Esophagus (tissue), 2 donors: ENCODE measurements around the gene ULK4. TPM values are rescaled to one million over a fixed set of nuclear protein-coding genes. Genes with fewer than 3 reads are reported as not detected.
"Not testable (repeated sequence)": the region's sequence is repeated elsewhere in the genome, so short reads cannot be mapped to it uniquely, and the experiment has no call there.

Source experiments
- H3K27ac ChIP-seq, 2 donors: one replicate each; pipeline ENCODE4 v1.5.1; 2013; ENCODE audit warnings: low read depth in 2 of 2, mild to moderate bottlenecking in 2 of 2, inconsistent platforms in 1 of 2, low read length in 1 of 2, moderate library complexity in 1 of 2
- H3K27me3 ChIP-seq, 2 donors: one replicate each; pipeline ENCODE4 v1.6.1; 2013; ENCODE audit warnings: low read length in 2 of 2, control low read depth in 1 of 2, mild to moderate bottlenecking in 1 of 2; ENCODE audit not compliant: insufficient read depth in 2 of 2, control insufficient read depth in 1 of 2
- H3K36me3 ChIP-seq, 2 donors: one replicate each; pipeline ENCODE4 v1.6.1; 2013; ENCODE audit warnings: low read length in 1 of 2; ENCODE audit not compliant: control insufficient read depth in 2 of 2, insufficient read depth in 2 of 2
- H3K4me1 ChIP-seq, 2 donors: one replicate each; pipeline ENCODE4 v1.6.1; 2013; ENCODE audit warnings: low read length in 1 of 2; ENCODE audit not compliant: control insufficient read depth in 2 of 2, insufficient read depth in 2 of 2
- H3K4me3 ChIP-seq, 2 donors: one replicate each; pipeline ENCODE4 v1.5.1; 2013; ENCODE audit warnings: low read length in 2 of 2, mild to moderate bottlenecking in 2 of 2, low read depth in 1 of 2, moderate library complexity in 1 of 2
- H3K9me3 ChIP-seq, 2 donors: one replicate each; pipeline ENCODE4 v1.6.1; 2013; ENCODE audit warnings: mild to moderate bottlenecking in 2 of 2, low read depth in 1 of 2, low read length in 1 of 2, moderate library complexity in 1 of 2; ENCODE audit not compliant: control insufficient read depth in 2 of 2, insufficient read depth in 1 of 2
- WGBS, 2 donors: extraction: QIAGEN DNeasy Blood & Tissue Kit; methylation state at CpG; one replicate each; pipeline ENCODE4 v1.1.7; 2013; 5-methylcytosine and 5-hydroxymethylcytosine counted together
- polyA plus RNA-seq, 2 donors: library from polyadenylated mRNA; stranded (reverse); fragments of 200-250 nt; gene quantifications; one replicate each; pipeline ENCODE4 v1.2.3, GENCODE V29; 2013
- donor health status: healthy with polysubstance abuse.
- donor health status: Bipolar disorder and iron deficiency.

The ULK4 gene
- polyA plus RNA-seq, 2 donors = 1.1 to 1.3 TPM

DNA sequence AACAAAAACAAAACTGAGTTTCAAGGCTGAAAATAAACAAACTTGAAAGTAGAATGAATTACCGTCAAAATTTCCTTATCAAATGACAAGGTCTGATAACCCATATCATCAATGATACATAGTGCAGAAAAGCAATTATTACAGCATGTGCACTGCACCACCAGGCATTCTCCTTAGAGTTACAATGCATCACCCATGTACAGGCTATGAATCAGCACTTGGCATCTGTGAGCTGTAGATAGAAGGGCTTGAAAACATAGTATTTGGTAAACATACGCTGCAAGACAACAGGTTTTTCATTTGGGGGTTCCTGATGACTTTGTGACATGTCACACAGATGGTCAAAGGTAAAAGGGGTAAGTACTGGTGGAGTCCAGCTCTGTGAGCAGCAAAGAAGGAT is 497.5 kb downstream of the ULK4 start:
- H3K9me3 ChIP-seq = no peaks in the 10 kb centered on the region
- no peaks in the 10 kb centered on the region for H3K36me3 ChIP-seq
- H3K27ac ChIP-seq = no peak overlapping the region
- H3K4me1 ChIP-seq = no peaks in the 10 kb centered on the region
- WGBS, 2 donors = 78 to 90% methylated on average over 2 of the region's 2 CpGs
- no peak overlapping the region for H3K4me3 ChIP-seq
- H3K27me3 ChIP-seq = no peaks in the 10 kb centered on the region

- Histone ChIP-seq H3K4me1 (no peaks in the 10 kb centered on the region), H3K4me3 (no peak overlapping the region), H3K27ac (no peak overlapping the region), H3K9me3 (no peaks in the 10 kb centered on the region), H3K27me3 (no peaks in the 10 kb centered on the region), H3K36me3 (no peaks in the 10 kb centered on the region)
- WGBS, 2 donors = 43 to 54% methylated on average over 2 of the region's 2 CpGs
These were observed 499.7 kb downstream of the ULK4 start for GRCh38 chr3:41462103-41462691.

- Histone ChIP-seq H3K27me3 (no peaks in the 10 kb centered on the region), H3K4me1 (no peaks in the 10 kb centered on the region), H3K9me3 (no peaks in the 10 kb centered on the region), H3K36me3 (no peaks in the 10 kb centered on the region), H3K27ac (no peak overlapping the region), H3K4me3 (no peak overlapping the region)
- 94 to 98% methylated on average over 4 of the region's 4 CpGs for WGBS, 2 donors
These were observed 501.2 kb downstream of the ULK4 start for GRCh38 chr3:41460736-41461135.

- Histone ChIP-seq H3K9me3 (no peaks in the 10 kb centered on the region), H3K4me1 (no peaks in the 10 kb centered on the region), H3K4me3 (no peak overlapping the region), H3K27me3 (no peaks in the 10 kb centered on the region), H3K27ac (no peak overlapping the region), H3K36me3 (no peaks in the 10 kb centered on the region)
- WGBS, 2 donors = 74 to 80% methylated on average over 4 of the region's 4 CpGs
These were observed 504.7 kb downstream of the ULK4 start for GRCh38 chr3:41457176-41457575.

- Histone ChIP-seq H3K36me3 (no peaks in the 10 kb centered on the region), H3K4me3 (no peak overlapping the region), H3K27me3 (no peaks in the 10 kb centered on the region), H3K4me1 (no peaks in the 10 kb centered on the region), H3K9me3 (no peaks in the 10 kb centered on the region), H3K27ac (no peak overlapping the region)
- 98 to 99% methylated on average over 2 of the region's 2 CpGs for WGBS, 2 donors
These were observed 505.7 kb downstream of the ULK4 start for GRCh38 chr3:41456162-41456561.

- 96 to 97% methylated on average over 1 of the region's 1 CpG for WGBS, 2 donors
- not testable (repeated sequence) for H3K27ac ChIP-seq, H3K27me3 ChIP-seq, H3K9me3 ChIP-seq, H3K4me3 ChIP-seq, H3K4me1 ChIP-seq, H3K36me3 ChIP-seq
These were observed 508.3 kb downstream of the ULK4 start for GRCh38 chr3:41453618-41454017.

- H3K4me1 ChIP-seq = peaks cover 0 to 2% of the 10 kb centered on the region in 2 donors
- H3K27ac ChIP-seq = no peak overlapping the region
- no peaks in the 10 kb centered on the region for H3K36me3 ChIP-seq
- no peaks in the 10 kb centered on the region for H3K9me3 ChIP-seq
- no peak overlapping the region for H3K4me3 ChIP-seq
- no peaks in the 10 kb centered on the region for H3K27me3 ChIP-seq
- WGBS, 2 donors = 67 to 71% methylated on average over 4 of the region's 4 CpGs
These were observed 511.3 kb downstream of the ULK4 start for GRCh38 chr3:41450416-41451231.

DNA sequence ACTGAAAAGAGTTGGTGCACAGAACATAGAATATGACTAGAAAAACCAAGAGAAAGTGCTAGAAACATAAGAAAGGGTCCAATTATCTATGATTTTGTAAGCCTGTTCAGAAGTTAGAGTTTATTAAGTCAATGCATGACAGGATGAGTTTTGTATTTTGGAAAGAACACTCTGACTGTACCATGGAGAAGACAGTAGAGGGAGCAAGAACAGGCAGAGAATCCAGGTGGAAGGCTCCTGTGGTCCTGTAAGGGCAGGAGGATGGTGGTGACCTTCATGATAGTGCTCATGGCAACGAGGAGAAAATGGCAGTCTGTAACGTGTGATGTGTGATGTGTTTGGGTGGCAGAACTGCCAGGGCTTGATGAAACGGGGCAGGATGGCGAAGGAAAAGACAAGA is 513.5 kb downstream of the ULK4 start:
- Histone ChIP-seq H3K4me1 (peaks cover 0 to 2% of the 10 kb centered on the region in 2 donors), H3K27ac (no peak overlapping the region), H3K9me3 (no peaks in the 10 kb centered on the region), H3K27me3 (no peaks in the 10 kb centered on the region), H3K4me3 (no peak overlapping the region), H3K36me3 (no peaks in the 10 kb centered on the region)
- 68 to 89% methylated on average over 4 of the region's 4 CpGs for WGBS, 2 donors

- H3K4me1 ChIP-seq = peaks cover 0 to 2% of the 10 kb centered on the region in 2 donors
- WGBS, 2 donors = 96 to 98% methylated on average over 4 of the region's 4 CpGs
- no peak overlapping the region for H3K4me3 ChIP-seq
- H3K27me3 ChIP-seq = no peaks in the 10 kb centered on the region
- H3K9me3 ChIP-seq = no peaks in the 10 kb centered on the region
- no peaks in the 10 kb centered on the region for H3K36me3 ChIP-seq
- H3K27ac ChIP-seq = no peak overlapping the region
These were observed 514.2 kb downstream of the ULK4 start for GRCh38 chr3:41447701-41448100.

DNA sequence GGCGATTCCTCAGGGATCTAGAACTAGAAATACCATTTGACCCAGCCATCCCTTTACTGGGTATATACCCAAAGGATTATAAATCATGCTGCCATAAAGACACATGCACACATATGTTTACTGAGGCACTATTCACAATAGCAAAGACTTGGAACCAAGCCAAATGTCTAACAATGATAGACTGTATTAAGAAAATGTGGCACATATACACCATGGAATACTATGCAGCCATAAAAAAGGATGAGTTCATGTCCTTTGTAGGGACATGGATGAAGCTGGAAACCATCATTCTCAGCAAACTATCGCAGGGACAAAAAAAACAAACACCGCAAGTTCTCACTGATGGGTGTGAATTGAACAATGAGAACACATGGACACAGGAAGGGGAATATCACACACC is 515.6 kb downstream of the ULK4 start:
- not testable (repeated sequence) for H3K4me3 ChIP-seq
- whole genome bisulfite sequencing, 2 donors = 98 to 100% methylated on average over 2 to 3 of the region's 3 CpGs

More for the DNA sequence above, 515.6 kb downstream of the ULK4 start:
- not testable (repeated sequence) for H3K36me3 ChIP-seq, H3K4me1 ChIP-seq, H3K27me3 ChIP-seq, H3K27ac ChIP-seq, H3K9me3 ChIP-seq
